Stimulated activated CD8-positive, alpha-beta memory T cell treated with anti-CD3 and anti-CD28 coated beads, Interleukin-15, amount 100 ng/mL, for 1 hour (primary cell): ENCODE measurements around the gene MPHOSPH9.
"Not testable (repeated sequence)": the region's sequence is repeated elsewhere in the genome, so short reads cannot be mapped to it uniquely, and the experiment has no call there.

Experiments used
- DNase-seq: peaks from one replicate; pipeline ENCODE4 v3.0.0-alpha.2; 2020; ENCODE audit warnings: low read depth

Gene MPHOSPH9

GRCh38 chr12:123227581-123228258 lies 5.2 kb downstream of the MPHOSPH9 start:
- no peak for DNase-seq

GRCh38 chr12:123225443-123225842 lies 7.5 kb downstream of the MPHOSPH9 start:
- no peak for DNase-seq

GRCh38 chr12:123223241-123223668 lies 9.7 kb downstream of the MPHOSPH9 start:
- DNase-seq = peak; percentile 6

- not testable (repeated sequence) for DNase-seq
These were observed 25.1 kb downstream of the MPHOSPH9 start for GRCh38 chr12:123207815-123208214.

GRCh38 chr12:123206794-123207193 lies 26.1 kb downstream of the MPHOSPH9 start:
- DNase-seq = not testable (repeated sequence)

GRCh38 chr12:123200414-123200813 lies 32.5 kb downstream of the MPHOSPH9 start:
- DNase-seq = no peak

GRCh38 chr12:123199936-123200335 lies 33.0 kb downstream of the MPHOSPH9 start:
- DNase-seq = no peak

GRCh38 chr12:123187637-123188036 lies 45.3 kb downstream of the MPHOSPH9 start:
- no peak for DNase-seq

- DNase-seq = no peak
These were observed 52.8 kb downstream of the MPHOSPH9 start for GRCh38 chr12:123180171-123180570.

- no peak for DNase-seq
These were observed 61.0 kb downstream of the MPHOSPH9 start for GRCh38 chr12:123171967-123172366.

- DNase-seq = no peak
These were observed 65.6 kb downstream of the MPHOSPH9 start for GRCh38 chr12:123167329-123167728.

- DNase-seq = no peak
These were observed 67.4 kb downstream of the MPHOSPH9 start for GRCh38 chr12:123165537-123165936.

- no peak for DNase-seq
These were observed 68.2 kb downstream of the MPHOSPH9 start for GRCh38 chr12:123164710-123165261.

- no peak for DNase-seq
These were observed 68.7 kb downstream of the MPHOSPH9 start for GRCh38 chr12:123164222-123164621.

- no peak for DNase-seq
These were observed 69.7 kb downstream of the MPHOSPH9 start for GRCh38 chr12:123163227-123163626.

- no peak for DNase-seq
These were observed 72.0 kb downstream of the MPHOSPH9 start for GRCh38 chr12:123160801-123161487.

GRCh38 chr12:123153906-123154305 lies 79.0 kb downstream of the MPHOSPH9 start:
- no peak for DNase-seq

GRCh38 chr12:123152833-123153232 lies 80.1 kb downstream of the MPHOSPH9 start:
- no peak for DNase-seq

- no peak for DNase-seq
These were observed 81.2 kb downstream of the MPHOSPH9 start for GRCh38 chr12:123151457-123152454.

- peak; percentile 24 for DNase-seq
These were observed 82.0 kb downstream of the MPHOSPH9 start, which contains the start of gene PITPNM2 for GRCh38 chr12:123150744-123151456. PITPNM2 (minus strand) TSS chr12:123151090; CDS start chr12:123034590, 116,500 bp downstream.

GRCh38 chr12:123150275-123150743 lies 82.6 kb downstream of the MPHOSPH9 start:
- DNase-seq = no peak
